ENCODE measurements around the gene NAALADL2. TPM values are rescaled to one million over a fixed set of nuclear protein-coding genes. Genes with fewer than 3 reads are reported as not detected.

The NAALADL2 gene
- total and polyA plus RNA-seq, 4 donors, result 0.28 to 4.6 (median 3.1) TPM

DNA sequence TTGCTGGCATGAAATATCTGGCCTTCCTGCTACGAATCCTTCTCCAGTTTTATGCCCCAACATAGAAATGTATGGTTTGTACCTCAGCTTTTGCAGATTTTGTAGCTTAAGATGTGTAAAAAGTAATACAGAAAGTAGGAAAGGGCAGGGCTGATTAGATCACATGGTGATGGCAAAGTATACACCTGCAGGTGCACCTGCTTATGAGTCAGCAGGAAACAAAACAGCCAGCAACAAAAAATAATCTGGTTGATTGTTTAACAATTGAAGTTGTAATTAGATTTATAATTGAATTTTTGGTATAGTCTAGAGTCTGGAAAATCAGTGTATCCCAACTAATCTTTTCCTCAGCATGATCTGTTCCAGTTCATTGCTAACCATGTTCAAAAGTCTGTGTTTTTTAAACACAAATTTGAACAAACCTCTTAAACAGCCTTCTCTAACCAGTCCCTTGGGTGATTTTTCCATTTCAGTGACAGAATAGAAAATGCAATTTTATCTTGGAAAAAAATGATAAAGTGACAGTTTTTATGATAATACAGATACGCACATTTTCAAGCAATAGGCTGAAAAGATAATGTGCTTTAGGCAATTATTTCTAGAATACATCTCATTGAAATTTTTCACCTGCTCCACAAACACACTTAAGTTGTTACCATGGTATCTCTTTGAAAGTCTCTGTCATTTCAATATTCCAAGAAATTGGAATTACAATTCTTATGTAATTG lies 477.4 kb downstream of the NAALADL2 start:
- Histone ChIP-seq H3K36me3 (ENCODE audit: control insufficient read depth in 4 of 4, insufficient read depth in 3 of 4, low read depth in 1 of 4, low read length in 3 of 4) (no peaks in the 10 kb centered on the region), H3K27me3 (ENCODE audit: control insufficient read depth in 4 of 4, insufficient read depth in 4 of 4, low read length in 3 of 4) (no peaks in the 10 kb centered on the region), H3K9ac (ENCODE audit: low read depth in 1 of 2, low read length in 2 of 2) (no peak overlapping the region), H3K27ac (ENCODE audit: low read depth in 1 of 2, low read length in 2 of 2) (no peak overlapping the region), H3K4me3 (ENCODE audit: low read depth in 1 of 3, low read length in 3 of 3) (no peak overlapping the region), H3K9me3 (ENCODE audit: control insufficient read depth in 4 of 4, low read length in 3 of 4) (no peaks in the 10 kb centered on the region), H3K4me1 (ENCODE audit: control insufficient read depth in 4 of 4, insufficient read depth in 4 of 4, low read length in 3 of 4) (peaks cover 0 to 15% (median 8%) of the 10 kb centered on the region in 4 donors)
- no peak for TF ChIP-seq HNF4A (conservative IDR thresholded peaks at IDR 0.05)
- DNase-seq (ENCODE audit: low spot score), result no peak
- WGBS, result 84% methylated on average over 2 of the region's 2 CpGs

DNA sequence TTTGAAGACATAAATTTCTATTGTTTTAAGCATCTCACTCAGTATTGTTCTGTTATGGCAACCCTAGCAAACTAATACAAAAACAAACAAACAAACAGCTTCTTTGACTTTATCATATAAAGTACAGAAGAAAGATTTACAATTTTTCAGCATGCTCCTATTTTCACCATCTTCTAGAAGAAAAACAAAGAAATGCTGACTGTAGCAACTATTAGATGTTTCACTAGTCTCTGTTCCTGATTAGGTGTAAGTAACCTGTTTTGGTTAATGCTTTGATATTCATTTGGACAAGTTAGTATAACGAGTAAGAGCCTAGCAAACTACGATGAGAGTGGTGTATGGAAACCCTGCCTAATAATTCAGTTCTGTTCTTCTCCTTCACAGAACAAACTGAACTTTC lies 478.5 kb downstream of the NAALADL2 start:
- H3K27me3 ChIP-seq (ENCODE audit: control insufficient read depth in 4 of 4, insufficient read depth in 4 of 4, low read length in 3 of 4), result no peaks in the 10 kb centered on the region
- no peak overlapping the region for H3K4me3 ChIP-seq (ENCODE audit: low read depth in 1 of 3, low read length in 3 of 3)
- no peak overlapping the region for H3K27ac ChIP-seq (ENCODE audit: low read depth in 1 of 2, low read length in 2 of 2)
- no peak for DNase-seq (ENCODE audit: low spot score)
- no peak overlapping the region for H3K9ac ChIP-seq (ENCODE audit: low read depth in 1 of 2, low read length in 2 of 2)
- H3K9me3 ChIP-seq (ENCODE audit: control insufficient read depth in 4 of 4, low read length in 3 of 4), result no peaks in the 10 kb centered on the region
- 93% methylated on average over 2 of the region's 2 CpGs for WGBS
- no peaks in the 10 kb centered on the region for H3K36me3 ChIP-seq (ENCODE audit: control insufficient read depth in 4 of 4, insufficient read depth in 3 of 4, low read depth in 1 of 4, low read length in 3 of 4)
- TF ChIP-seq JUND (IDR thresholded peaks at IDR 0.05) (no peak), EGR1 (IDR thresholded peaks at IDR 0.05; ENCODE audit: low read depth in 2 of 2) (no peak), TAF1 (conservative IDR thresholded peaks at IDR 0.05) (no peak), FOXA2 (IDR thresholded peaks at IDR 0.05) (no peak), HNF4G (IDR thresholded peaks at IDR 0.05) (no peak), RAD21 (IDR thresholded peaks at IDR 0.05) (no peak), FOXA1 (IDR thresholded peaks at IDR 0.05) (no peak), GABPA (IDR thresholded peaks at IDR 0.05 in 1 of 2, conservative IDR thresholded peaks at IDR 0.05 in 1 of 2) (no peak), SP1 (IDR thresholded peaks at IDR 0.05) (no peak), HNF4A (conservative IDR thresholded peaks at IDR 0.05) (no peak), RXRA (IDR thresholded peaks at IDR 0.05) (no peak), YY1 (IDR thresholded peaks at IDR 0.05) (no peak), NR2F2 (IDR thresholded peaks at IDR 0.05) (no peak)
- TF ChIP-seq, protein P1, sequence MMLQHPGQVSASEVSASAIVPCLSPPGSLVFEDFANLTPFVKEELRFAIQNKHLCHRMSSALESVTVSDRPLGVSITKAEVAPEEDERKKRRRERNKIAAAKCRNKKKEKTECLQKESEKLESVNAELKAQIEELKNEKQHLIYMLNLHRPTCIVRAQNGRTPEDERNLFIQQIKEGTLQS (IDR thresholded peaks at IDR 0.05), result no peak
- TF ChIP-seq, protein P2, sequence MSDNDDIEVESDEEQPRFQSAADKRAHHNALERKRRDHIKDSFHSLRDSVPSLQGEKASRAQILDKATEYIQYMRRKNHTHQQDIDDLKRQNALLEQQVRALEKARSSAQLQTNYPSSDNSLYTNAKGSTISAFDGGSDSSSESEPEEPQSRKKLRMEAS (IDR thresholded peaks at IDR 0.05), result no peak
- TF ChIP-seq, protein P3, sequence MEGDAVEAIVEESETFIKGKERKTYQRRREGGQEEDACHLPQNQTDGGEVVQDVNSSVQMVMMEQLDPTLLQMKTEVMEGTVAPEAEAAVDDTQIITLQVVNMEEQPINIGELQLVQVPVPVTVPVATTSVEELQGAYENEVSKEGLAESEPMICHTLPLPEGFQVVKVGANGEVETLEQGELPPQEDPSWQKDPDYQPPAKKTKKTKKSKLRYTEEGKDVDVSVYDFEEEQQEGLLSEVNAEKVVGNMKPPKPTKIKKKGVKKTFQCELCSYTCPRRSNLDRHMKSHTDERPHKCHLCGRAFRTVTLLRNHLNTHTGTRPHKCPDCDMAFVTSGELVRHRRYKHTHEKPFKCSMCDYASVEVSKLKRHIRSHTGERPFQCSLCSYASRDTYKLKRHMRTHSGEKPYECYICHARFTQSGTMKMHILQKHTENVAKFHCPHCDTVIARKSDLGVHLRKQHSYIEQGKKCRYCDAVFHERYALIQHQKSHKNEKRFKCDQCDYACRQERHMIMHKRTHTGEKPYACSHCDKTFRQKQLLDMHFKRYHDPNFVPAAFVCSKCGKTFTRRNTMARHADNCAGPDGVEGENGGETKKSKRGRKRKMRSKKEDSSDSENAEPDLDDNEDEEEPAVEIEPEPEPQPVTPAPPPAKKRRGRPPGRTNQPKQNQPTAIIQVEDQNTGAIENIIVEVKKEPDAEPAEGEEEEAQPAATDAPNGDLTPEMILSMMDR (IDR thresholded peaks at IDR 0.05; ENCODE audit: low read depth, low read length, missing input control), result no peak
- TF ChIP-seq, protein P4, sequence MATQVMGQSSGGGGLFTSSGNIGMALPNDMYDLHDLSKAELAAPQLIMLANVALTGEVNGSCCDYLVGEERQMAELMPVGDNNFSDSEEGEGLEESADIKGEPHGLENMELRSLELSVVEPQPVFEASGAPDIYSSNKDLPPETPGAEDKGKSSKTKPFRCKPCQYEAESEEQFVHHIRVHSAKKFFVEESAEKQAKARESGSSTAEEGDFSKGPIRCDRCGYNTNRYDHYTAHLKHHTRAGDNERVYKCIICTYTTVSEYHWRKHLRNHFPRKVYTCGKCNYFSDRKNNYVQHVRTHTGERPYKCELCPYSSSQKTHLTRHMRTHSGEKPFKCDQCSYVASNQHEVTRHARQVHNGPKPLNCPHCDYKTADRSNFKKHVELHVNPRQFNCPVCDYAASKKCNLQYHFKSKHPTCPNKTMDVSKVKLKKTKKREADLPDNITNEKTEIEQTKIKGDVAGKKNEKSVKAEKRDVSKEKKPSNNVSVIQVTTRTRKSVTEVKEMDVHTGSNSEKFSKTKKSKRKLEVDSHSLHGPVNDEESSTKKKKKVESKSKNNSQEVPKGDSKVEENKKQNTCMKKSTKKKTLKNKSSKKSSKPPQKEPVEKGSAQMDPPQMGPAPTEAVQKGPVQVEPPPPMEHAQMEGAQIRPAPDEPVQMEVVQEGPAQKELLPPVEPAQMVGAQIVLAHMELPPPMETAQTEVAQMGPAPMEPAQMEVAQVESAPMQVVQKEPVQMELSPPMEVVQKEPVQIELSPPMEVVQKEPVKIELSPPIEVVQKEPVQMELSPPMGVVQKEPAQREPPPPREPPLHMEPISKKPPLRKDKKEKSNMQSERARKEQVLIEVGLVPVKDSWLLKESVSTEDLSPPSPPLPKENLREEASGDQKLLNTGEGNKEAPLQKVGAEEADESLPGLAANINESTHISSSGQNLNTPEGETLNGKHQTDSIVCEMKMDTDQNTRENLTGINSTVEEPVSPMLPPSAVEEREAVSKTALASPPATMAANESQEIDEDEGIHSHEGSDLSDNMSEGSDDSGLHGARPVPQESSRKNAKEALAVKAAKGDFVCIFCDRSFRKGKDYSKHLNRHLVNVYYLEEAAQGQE (IDR thresholded peaks at IDR 0.05), result no peak
- TF ChIP-seq, protein P5, sequence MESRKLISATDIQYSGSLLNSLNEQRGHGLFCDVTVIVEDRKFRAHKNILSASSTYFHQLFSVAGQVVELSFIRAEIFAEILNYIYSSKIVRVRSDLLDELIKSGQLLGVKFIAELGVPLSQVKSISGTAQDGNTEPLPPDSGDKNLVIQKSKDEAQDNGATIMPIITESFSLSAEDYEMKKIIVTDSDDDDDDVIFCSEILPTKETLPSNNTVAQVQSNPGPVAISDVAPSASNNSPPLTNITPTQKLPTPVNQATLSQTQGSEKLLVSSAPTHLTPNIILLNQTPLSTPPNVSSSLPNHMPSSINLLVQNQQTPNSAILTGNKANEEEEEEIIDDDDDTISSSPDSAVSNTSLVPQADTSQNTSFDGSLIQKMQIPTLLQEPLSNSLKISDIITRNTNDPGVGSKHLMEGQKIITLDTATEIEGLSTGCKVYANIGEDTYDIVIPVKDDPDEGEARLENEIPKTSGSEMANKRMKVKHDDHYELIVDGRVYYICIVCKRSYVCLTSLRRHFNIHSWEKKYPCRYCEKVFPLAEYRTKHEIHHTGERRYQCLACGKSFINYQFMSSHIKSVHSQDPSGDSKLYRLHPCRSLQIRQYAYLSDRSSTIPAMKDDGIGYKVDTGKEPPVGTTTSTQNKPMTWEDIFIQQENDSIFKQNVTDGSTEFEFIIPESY (IDR thresholded peaks at IDR 0.05), result no peak
- H3K4me1 ChIP-seq (ENCODE audit: control insufficient read depth in 4 of 4, insufficient read depth in 4 of 4, low read length in 3 of 4), result peaks cover 0 to 15% (median 8%) of the 10 kb centered on the region in 4 donors

Data from liver (tissue), 9 donors.